Liver (tissue), 3 donors: ENCODE results near the gene HLCS.

Experiments used
- ATF3 ChIP-seq: IDR thresholded peaks from 2 replicates; pipeline ENCODE4 v1.6.1; 2016; ENCODE audit warnings: antibody characterized with exemption
- CTCF ChIP-seq: fragments of 150-350 bp; IDR thresholded peaks from 2 replicates; pipeline ENCODE4 v1.5.1; 2017; ENCODE audit warnings: improper control_type of control experiment, low read depth, low read length; ENCODE audit not compliant: missing input control
- FOXA1 ChIP-seq: IDR thresholded peaks from 2 replicates; pipeline ENCODE4 v1.6.1; 2016; ENCODE audit warnings: antibody characterized with exemption
- GABPA ChIP-seq, 2 donors: IDR thresholded peaks in 1 of 2; conservative IDR thresholded peaks in 1 of 2; 2 replicates each; pipeline ENCODE4 v1.6.1; 2016; ENCODE audit warnings: antibody characterized with exemption in 2 of 2, mild to moderate bottlenecking in 1 of 2, moderate library complexity in 1 of 2
- JUND ChIP-seq, 2 donors: IDR thresholded peaks; 2 replicates each; pipeline ENCODE4 v1.6.1; 2016; ENCODE audit warnings: antibody characterized with exemption in 2 of 2
- MAX ChIP-seq: IDR thresholded peaks from 2 replicates; pipeline ENCODE4 v1.6.1; 2016; ENCODE audit warnings: antibody characterized with exemption
- NR2F2 ChIP-seq: IDR thresholded peaks from 2 replicates; pipeline ENCODE4 v1.6.1; 2016; ENCODE audit warnings: antibody characterized with exemption
- RAD21 ChIP-seq, 2 donors: IDR thresholded peaks; 2 replicates each; pipeline ENCODE4 v1.6.1; 2016; ENCODE audit warnings: antibody characterized with exemption in 2 of 2, mild to moderate bottlenecking in 2 of 2
- REST ChIP-seq: IDR thresholded peaks from 2 replicates; pipeline ENCODE4 v1.6.1; 2016; ENCODE audit warnings: antibody characterized with exemption, mild to moderate bottlenecking
- RXRA ChIP-seq, 2 donors: IDR thresholded peaks; 2 replicates each; pipeline ENCODE4 v1.6.1; 2017 to 2018; ENCODE audit warnings: antibody characterized with exemption in 2 of 2, mild to moderate bottlenecking in 1 of 2
- SP1 ChIP-seq: IDR thresholded peaks from 2 replicates; pipeline ENCODE4 v1.6.1; 2018; ENCODE audit warnings: antibody characterized with exemption, mild to moderate bottlenecking
- YY1 ChIP-seq: IDR thresholded peaks from 2 replicates; pipeline ENCODE4 v1.6.1; 2016; ENCODE audit warnings: antibody characterized with exemption, mild to moderate bottlenecking
- donor health status: healthy.
- donor health status: healthy.

GRCh38 chr21:37001441-37001840, 35.0 kb upstream of the HLCS start:
- TF ChIP-seq CTCF = no peak
- TF ChIP-seq MAX = no peak
- TF ChIP-seq REST = no peak
- no peak for TF ChIP-seq ATF3
- no peak for TF ChIP-seq FOXA1
- no peak for TF ChIP-seq RAD21 (IDR thresholded peaks at IDR 0.05)
- TF ChIP-seq NR2F2 = no peak
- TF ChIP-seq JUND (IDR thresholded peaks at IDR 0.05) = no peak
- TF ChIP-seq RXRA (IDR thresholded peaks at IDR 0.05) = no peak
- no peak for TF ChIP-seq SP1
- TF ChIP-seq GABPA (IDR thresholded peaks at IDR 0.05 in 1 of 2, conservative IDR thresholded peaks at IDR 0.05 in 1 of 2) = no peak
- no peak for TF ChIP-seq YY1
